WTC11 (cell line): ENCODE measurements around the gene JMJD4. TPM values are rescaled to one million over a fixed set of nuclear protein-coding genes. Genes with fewer than 3 reads are reported as not detected.

ENCODE experiments used
- ATAC-seq: fragments of 200-7000 bp; cut with Tn5 transposase; 2 replicates; pipeline ENCODE4 v1.10.0; 2021; ENCODE audit warnings: mild to moderate bottlenecking, moderate library complexity
- CTCF ChIA-PET: fragments of 300-600 bp; sonication (Branson Sonifier 250); formaldehyde crosslinking; loops from one replicate; lab custom pipeline; 2021; ENCODE audit warnings: antibody characterized with exemption; lab: Charles Lee
- POLR2A ChIA-PET: fragments of 350-600 bp; sonication (Branson Sonifier 250); formaldehyde crosslinking; loops from one replicate; lab custom pipeline; 2021; ENCODE audit warnings: antibody characterized with exemption; lab: Charles Lee
- DNase-seq: peaks from one replicate; pipeline ENCODE4 v3.0.0; 2021; ENCODE audit warnings: low spot score
- H3K27ac Mint-ChIP-seq: 2 replicates; pipeline ENCODE4 v1.8.0; 2021; ENCODE audit warnings: mixed read lengths
- H3K27me3 Mint-ChIP-seq: 2 replicates; pipeline ENCODE4 v1.8.0; 2021; ENCODE audit warnings: low read depth, mild to moderate bottlenecking, moderate library complexity, mixed read lengths
- H3K36me3 Mint-ChIP-seq: 2 replicates; pipeline ENCODE4 v1.8.0; 2021; ENCODE audit warnings: mixed read lengths
- H3K4me1 Mint-ChIP-seq: 2 replicates; pipeline ENCODE4 v1.8.0; 2022; ENCODE audit warnings: mixed read lengths
- H3K4me3 Mint-ChIP-seq: 2 replicates; pipeline ENCODE4 v1.8.0; 2021; ENCODE audit warnings: mild to moderate bottlenecking, moderate library complexity, mixed read lengths
- H3K9me3 Mint-ChIP-seq: 2 replicates; pipeline ENCODE4 v1.8.0; 2021; ENCODE audit warnings: mixed read lengths
- FOXK1 ChIP-seq: sonication (generic); formaldehyde crosslinking; IDR thresholded peaks from 2 replicates; pipeline ENCODE4 v1.8.0; 2022; ENCODE audit warnings: mild to moderate bottlenecking, moderate library complexity, missing genetic modification reagents
- FOXP1 ChIP-seq: sonication (generic); formaldehyde crosslinking; IDR thresholded peaks from 2 replicates; pipeline ENCODE4 v1.8.0; 2022; ENCODE audit warnings: missing genetic modification reagents, mild to moderate bottlenecking, moderate library complexity, borderline replicate concordance
- GABPB1 ChIP-seq: sonication (generic); formaldehyde crosslinking; IDR thresholded peaks from 2 replicates; pipeline ENCODE4 v1.8.1; 2023; ENCODE audit warnings: mild to moderate bottlenecking, missing genetic modification reagents
- HMGA2 ChIP-seq: fragments of 250-450 bp; sonication (Bioruptor Pico); IDR thresholded peaks from 2 replicates; pipeline ENCODE4 v1.4.0; 2021; ENCODE audit warnings: mild to moderate bottlenecking, moderate library complexity
- NFYB ChIP-seq: sonication (generic); formaldehyde crosslinking; conservative IDR thresholded peaks from 2 replicates; pipeline ENCODE4 v1.8.0; 2022; ENCODE audit warnings: low read depth, missing genetic modification reagents
- RORB ChIP-seq: fragments of 250-450 bp; sonication (Bioruptor Pico); IDR thresholded peaks from 2 replicates; pipeline ENCODE4 v1.9.0; 2021; ENCODE audit warnings: mild to moderate bottlenecking
- ZNF219 ChIP-seq: sonication (generic); formaldehyde crosslinking; IDR thresholded peaks from 2 replicates; pipeline ENCODE4 v1.8.0; 2023; ENCODE audit warnings: missing genetic modification reagents, mild to moderate bottlenecking, borderline replicate concordance
- total RNA-seq: library from RNA; stranded (reverse); gene quantifications from 3 replicates; pipeline ENCODE4 v1.2.3, GENCODE V29; 2021
- TF ChIP-seq, protein P1 (sequence below): fragments of 250-450 bp; sonication (Bioruptor Pico); IDR thresholded peaks from 2 replicates; pipeline ENCODE4 v1.9.0; 2021; ENCODE audit warnings: moderate library complexity, mild to moderate bottlenecking, inconsistent platforms, borderline replicate concordance
- TF ChIP-seq, protein P2 (sequence below): sonication (generic); formaldehyde crosslinking; IDR thresholded peaks from 2 replicates; pipeline ENCODE4 v1.8.1; 2023; ENCODE audit warnings: mild to moderate bottlenecking, missing genetic modification reagents, borderline replicate concordance
- TF ChIP-seq, protein P3 (sequence below): sonication (generic); formaldehyde crosslinking; IDR thresholded peaks from 2 replicates; pipeline ENCODE4 v1.8.1; 2023; ENCODE audit warnings: mild to moderate bottlenecking, missing genetic modification reagents, moderate library complexity
- TF ChIP-seq, protein P4 (sequence below): sonication (generic); formaldehyde crosslinking; IDR thresholded peaks from 2 replicates; pipeline ENCODE4 v1.8.1; 2022; ENCODE audit warnings: missing genetic modification reagents, borderline replicate concordance
- TF ChIP-seq, protein P5 (sequence below): sonication (generic); formaldehyde crosslinking; IDR thresholded peaks from 2 replicates; pipeline ENCODE4 v1.8.0; 2022; ENCODE audit warnings: mild to moderate bottlenecking, missing genetic modification reagents
- TF ChIP-seq, protein P6 (sequence below): fragments of 250-450 bp; sonication (Bioruptor Pico); conservative IDR thresholded peaks from 2 replicates; pipeline ENCODE4 v1.9.0; 2021; ENCODE audit warnings: mild to moderate bottlenecking
- TF ChIP-seq, protein P7 (sequence below): fragments of 250-450 bp; sonication (Bioruptor Pico); IDR thresholded peaks from 2 replicates; pipeline ENCODE4 v1.8.0; 2021; ENCODE audit warnings: mild to moderate bottlenecking

The JMJD4 gene
- total RNA-seq, 1 experiment from 2014 or later: 13.7 TPM

DNA sequence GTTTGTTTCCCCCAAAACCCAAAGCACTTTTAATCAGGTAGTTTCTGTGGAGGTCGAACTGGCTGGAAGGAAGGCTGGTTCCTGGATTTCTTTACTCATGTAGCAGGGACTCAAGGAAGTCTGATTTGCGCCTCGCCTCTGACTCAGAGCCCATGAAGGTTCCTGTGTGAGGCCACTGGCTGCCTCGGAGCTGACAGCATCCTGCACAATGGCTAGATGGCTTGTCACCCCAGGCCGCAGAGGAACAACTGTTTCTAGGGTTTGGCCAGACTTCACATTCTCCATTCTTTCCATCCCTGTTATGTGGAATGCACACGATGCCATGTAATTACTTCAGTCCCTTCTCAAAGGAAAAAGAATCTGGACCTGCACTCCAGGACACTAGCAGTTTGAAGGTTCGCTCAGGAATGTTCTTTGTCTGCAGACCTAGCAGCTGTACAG, 41.2 kb upstream of the JMJD4 start:
- ATAC-seq: no peak
- peaks cover 5% of the 10 kb centered on the region; the same call in 1 of the 2 replicates for H3K36me3 Mint-ChIP-seq
- H3K4me1 Mint-ChIP-seq: no peaks in the 10 kb centered on the region
- no peak overlapping the region; the same call in 1 of the 2 replicates for H3K27ac Mint-ChIP-seq
- DNase-seq: no peak
- H3K27me3 Mint-ChIP-seq: no peaks in the 10 kb centered on the region
- POLR2A ChIA-PET: interaction anchor here (1.2 kb wide), 1 partner anchor 12 kb away, joined by 3 read pairs; no protein-coding TSS in a partner anchor
- H3K4me3 Mint-ChIP-seq: no peak overlapping the region
- TF ChIP-seq, protein P1, sequence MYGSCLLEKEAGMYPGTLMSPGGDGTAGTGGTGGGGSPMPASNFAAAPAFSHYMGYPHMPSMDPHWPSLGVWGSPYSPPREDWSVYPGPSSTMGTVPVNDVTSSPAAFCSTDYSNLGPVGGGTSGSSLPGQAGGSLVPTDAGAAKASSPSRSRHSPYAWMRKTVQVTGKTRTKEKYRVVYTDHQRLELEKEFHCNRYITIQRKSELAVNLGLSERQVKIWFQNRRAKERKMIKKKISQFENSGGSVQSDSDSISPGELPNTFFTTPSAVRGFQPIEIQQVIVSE: no peak
- TF ChIP-seq GABPB1: no peak
- TF ChIP-seq, protein P2, sequence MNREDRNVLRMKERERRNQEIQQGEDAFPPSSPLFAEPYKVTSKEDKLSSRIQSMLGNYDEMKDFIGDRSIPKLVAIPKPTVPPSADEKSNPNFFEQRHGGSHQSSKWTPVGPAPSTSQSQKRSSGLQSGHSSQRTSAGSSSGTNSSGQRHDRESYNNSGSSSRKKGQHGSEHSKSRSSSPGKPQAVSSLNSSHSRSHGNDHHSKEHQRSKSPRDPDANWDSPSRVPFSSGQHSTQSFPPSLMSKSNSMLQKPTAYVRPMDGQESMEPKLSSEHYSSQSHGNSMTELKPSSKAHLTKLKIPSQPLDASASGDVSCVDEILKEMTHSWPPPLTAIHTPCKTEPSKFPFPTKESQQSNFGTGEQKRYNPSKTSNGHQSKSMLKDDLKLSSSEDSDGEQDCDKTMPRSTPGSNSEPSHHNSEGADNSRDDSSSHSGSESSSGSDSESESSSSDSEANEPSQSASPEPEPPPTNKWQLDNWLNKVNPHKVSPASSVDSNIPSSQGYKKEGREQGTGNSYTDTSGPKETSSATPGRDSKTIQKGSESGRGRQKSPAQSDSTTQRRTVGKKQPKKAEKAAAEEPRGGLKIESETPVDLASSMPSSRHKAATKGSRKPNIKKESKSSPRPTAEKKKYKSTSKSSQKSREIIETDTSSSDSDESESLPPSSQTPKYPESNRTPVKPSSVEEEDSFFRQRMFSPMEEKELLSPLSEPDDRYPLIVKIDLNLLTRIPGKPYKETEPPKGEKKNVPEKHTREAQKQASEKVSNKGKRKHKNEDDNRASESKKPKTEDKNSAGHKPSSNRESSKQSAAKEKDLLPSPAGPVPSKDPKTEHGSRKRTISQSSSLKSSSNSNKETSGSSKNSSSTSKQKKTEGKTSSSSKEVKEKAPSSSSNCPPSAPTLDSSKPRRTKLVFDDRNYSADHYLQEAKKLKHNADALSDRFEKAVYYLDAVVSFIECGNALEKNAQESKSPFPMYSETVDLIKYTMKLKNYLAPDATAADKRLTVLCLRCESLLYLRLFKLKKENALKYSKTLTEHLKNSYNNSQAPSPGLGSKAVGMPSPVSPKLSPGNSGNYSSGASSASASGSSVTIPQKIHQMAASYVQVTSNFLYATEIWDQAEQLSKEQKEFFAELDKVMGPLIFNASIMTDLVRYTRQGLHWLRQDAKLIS (CRISPR knock-in tag): no peak
- CTCF ChIA-PET: interaction anchor here (1.0 to 2.1 kb wide), 2 partner anchors 14 to 177 kb away, joined by 3 to 13 read pairs; no protein-coding TSS in a partner anchor
- no peaks in the 10 kb centered on the region for H3K9me3 Mint-ChIP-seq

DNA sequence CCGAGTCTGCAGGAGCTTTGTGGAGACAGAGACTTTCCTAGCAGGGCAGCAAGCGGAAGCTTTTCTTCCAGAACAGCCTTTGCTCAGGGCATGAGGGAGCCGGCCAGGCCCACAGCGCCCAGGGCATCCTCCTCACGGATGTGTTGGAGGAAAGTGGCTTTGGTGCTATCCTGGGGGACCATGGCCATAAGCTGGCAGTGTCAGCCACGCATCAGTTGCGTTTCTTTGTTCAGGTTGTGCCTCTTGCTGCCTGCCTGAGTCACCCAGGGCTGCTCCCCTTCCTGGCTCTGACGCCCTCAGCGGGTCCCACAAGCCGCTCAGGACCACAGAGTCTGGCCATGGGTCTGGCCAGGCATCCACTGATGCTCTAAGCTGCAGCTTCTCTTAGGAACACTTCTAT, 40.7 kb upstream of the JMJD4 start:
- CTCF ChIA-PET: interaction anchor here (1.0 to 2.1 kb wide), 2 partner anchors 14 to 178 kb away, joined by 3 to 13 read pairs; no protein-coding TSS in a partner anchor
- no peak for ATAC-seq
- H3K4me1 Mint-ChIP-seq: no peaks in the 10 kb centered on the region

More for the DNA sequence above, 40.7 kb upstream of the JMJD4 start:
- no peak overlapping the region for H3K4me3 Mint-ChIP-seq
- H3K36me3 Mint-ChIP-seq: peaks cover 5% of the 10 kb centered on the region; the same call in 1 of the 2 replicates
- H3K27ac Mint-ChIP-seq: no peak overlapping the region
- TF ChIP-seq RORB (no peak), ZNF219 (CRISPR knock-in tag) (no peak), FOXP1 (no peak), FOXK1 (no peak), NFYB (CRISPR knock-in tag) (no peak), HMGA2 (CRISPR knock-in tag) (no peak)
- TF ChIP-seq, protein P2 (CRISPR knock-in tag): no peak
- TF ChIP-seq, protein P3, sequence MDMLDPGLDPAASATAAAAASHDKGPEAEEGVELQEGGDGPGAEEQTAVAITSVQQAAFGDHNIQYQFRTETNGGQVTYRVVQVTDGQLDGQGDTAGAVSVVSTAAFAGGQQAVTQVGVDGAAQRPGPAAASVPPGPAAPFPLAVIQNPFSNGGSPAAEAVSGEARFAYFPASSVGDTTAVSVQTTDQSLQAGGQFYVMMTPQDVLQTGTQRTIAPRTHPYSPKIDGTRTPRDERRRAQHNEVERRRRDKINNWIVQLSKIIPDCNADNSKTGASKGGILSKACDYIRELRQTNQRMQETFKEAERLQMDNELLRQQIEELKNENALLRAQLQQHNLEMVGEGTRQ: no peak
- TF ChIP-seq, protein P4, sequence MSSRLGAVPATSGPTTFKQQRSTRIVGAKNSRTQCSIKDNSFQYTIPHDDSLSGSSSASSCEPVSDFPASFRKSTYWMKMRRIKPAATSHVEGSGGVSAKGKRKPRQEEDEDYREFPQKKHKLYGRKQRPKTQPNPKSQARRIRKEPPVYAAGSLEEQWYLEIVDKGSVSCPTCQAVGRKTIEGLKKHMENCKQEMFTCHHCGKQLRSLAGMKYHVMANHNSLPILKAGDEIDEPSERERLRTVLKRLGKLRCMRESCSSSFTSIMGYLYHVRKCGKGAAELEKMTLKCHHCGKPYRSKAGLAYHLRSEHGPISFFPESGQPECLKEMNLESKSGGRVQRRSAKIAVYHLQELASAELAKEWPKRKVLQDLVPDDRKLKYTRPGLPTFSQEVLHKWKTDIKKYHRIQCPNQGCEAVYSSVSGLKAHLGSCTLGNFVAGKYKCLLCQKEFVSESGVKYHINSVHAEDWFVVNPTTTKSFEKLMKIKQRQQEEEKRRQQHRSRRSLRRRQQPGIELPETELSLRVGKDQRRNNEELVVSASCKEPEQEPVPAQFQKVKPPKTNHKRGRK (CRISPR knock-in tag): no peak
- TF ChIP-seq, protein P5, sequence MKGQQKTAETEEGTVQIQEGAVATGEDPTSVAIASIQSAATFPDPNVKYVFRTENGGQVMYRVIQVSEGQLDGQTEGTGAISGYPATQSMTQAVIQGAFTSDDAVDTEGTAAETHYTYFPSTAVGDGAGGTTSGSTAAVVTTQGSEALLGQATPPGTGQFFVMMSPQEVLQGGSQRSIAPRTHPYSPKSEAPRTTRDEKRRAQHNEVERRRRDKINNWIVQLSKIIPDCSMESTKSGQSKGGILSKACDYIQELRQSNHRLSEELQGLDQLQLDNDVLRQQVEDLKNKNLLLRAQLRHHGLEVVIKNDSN: no peak
- TF ChIP-seq, protein P6, sequence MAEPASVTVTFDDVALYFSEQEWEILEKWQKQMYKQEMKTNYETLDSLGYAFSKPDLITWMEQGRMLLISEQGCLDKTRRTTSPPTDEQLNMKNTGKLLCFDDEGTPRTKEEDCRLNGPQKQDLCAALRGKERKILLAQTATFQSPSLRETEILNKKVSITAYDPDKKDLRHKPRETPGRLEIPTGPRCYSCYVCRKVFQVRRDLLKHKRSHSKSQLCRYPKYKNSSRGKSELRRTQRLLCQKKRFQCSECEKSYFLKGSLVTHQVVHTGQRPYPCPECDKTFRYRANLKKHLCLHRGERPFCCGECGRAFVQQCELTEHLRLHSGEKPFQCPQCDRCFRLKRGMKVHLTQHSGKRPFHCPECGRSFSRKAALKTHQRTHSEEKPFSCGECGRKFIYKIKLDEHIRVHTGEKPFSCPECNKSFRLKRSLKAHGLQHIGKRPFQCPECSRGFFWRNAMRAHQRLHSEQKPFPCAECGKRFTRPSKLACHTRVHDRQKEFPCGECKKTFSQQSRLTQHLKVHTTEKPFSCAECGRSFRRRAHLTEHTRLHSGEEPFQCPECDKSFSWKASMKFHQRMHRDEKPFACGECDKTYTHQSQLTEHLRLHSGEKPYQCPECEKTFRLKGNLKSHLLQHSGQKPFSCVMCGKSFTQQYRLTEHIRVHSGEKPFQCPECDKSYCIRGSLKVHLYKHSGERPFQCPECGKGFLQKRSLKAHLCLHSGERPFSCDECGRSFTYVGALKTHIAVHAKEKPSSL (CRISPR knock-in tag): no peak
- TF ChIP-seq, protein P7, sequence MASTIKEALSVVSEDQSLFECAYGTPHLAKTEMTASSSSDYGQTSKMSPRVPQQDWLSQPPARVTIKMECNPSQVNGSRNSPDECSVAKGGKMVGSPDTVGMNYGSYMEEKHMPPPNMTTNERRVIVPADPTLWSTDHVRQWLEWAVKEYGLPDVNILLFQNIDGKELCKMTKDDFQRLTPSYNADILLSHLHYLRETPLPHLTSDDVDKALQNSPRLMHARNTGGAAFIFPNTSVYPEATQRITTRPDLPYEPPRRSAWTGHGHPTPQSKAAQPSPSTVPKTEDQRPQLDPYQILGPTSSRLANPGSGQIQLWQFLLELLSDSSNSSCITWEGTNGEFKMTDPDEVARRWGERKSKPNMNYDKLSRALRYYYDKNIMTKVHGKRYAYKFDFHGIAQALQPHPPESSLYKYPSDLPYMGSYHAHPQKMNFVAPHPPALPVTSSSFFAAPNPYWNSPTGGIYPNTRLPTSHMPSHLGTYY (CRISPR knock-in tag): no peak
- no peak for DNase-seq
- POLR2A ChIA-PET: interaction anchor here (1.2 kb wide), 1 partner anchor 12 kb away, joined by 3 read pairs; no protein-coding TSS in a partner anchor
- no peaks in the 10 kb centered on the region for H3K9me3 Mint-ChIP-seq
- no peaks in the 10 kb centered on the region for H3K27me3 Mint-ChIP-seq
